Thyroid gland (tissue), 4 donors: ENCODE data around the gene RNF167. TPM values are rescaled to one million over a fixed set of nuclear protein-coding genes. Genes with fewer than 3 reads are reported as not detected.
A peak's percentile ranks its signal among the peaks of the same experiment; 100 is the strongest.

Experiments used
- DNase-seq, 2 donors: peaks; one replicate each; pipeline ENCODE4 v3.0.0-alpha.2; 2019
- H3K27ac ChIP-seq, 3 donors: fragments of 200-600 bp; sonication (generic); 1 replicate in 2 of 3; 2 replicates in 1 of 3; pipeline ENCODE4 v1.5.1; 2016 to 2019; ENCODE audit warnings: mild to moderate bottlenecking in 1 of 3, moderate library complexity in 1 of 3
- H3K27me3 ChIP-seq: fragments of 200-600 bp; sonication (generic); one replicate; pipeline ENCODE4 v1.5.1; 2019
- H3K36me3 ChIP-seq, 2 donors: fragments of 200-600 bp; sonication (generic); one replicate each; pipeline ENCODE4 v1.5.1; 2016 to 2019
- H3K4me1 ChIP-seq, 2 donors: fragments of 200-600 bp; sonication (generic); one replicate each; pipeline ENCODE4 v1.5.1; 2017 to 2019
- H3K4me3 ChIP-seq, 3 donors: fragments of 200-600 bp; sonication (generic); replicated peaks in 1 of 3; 1 replicate in 2 of 3; 2 replicates in 1 of 3; pipeline ENCODE4 v1.5.1; 2016; ENCODE audit warnings: mild to moderate bottlenecking in 1 of 3
- H3K9me3 ChIP-seq: fragments of 200-600 bp; sonication (generic); one replicate; pipeline ENCODE4 v1.5.1; 2017
- CTCF ChIP-seq, 6 experiments: fragments of 200-600 bp in 3 of 6; fragments of 450-650 bp in 3 of 6; sonication (generic) in 3 of 6; IDR thresholded peaks; one replicate each; pipeline ENCODE4 v1.5.1; 2016 to 2019; ENCODE audit warnings: antibody characterized with exemption in 6 of 6, mild to moderate bottlenecking in 2 of 6, inconsistent platforms in 1 of 6, moderate library complexity in 1 of 6
- POLR2A ChIP-seq, 2 donors: fragments of 450-650 bp; IDR thresholded peaks; one replicate each; pipeline ENCODE4 v1.6.1; 2017; ENCODE audit warnings: antibody characterized with exemption in 2 of 2, mild to moderate bottlenecking in 2 of 2, moderate library complexity in 1 of 2
- WGBS, 2 donors: methylation state at CpG; one replicate each; pipeline ENCODE4 v1.1.5; 2017; 5-methylcytosine and 5-hydroxymethylcytosine counted together
- intact Hi-C: fragments of 100-400 bp; cut with DNase I; formaldehyde crosslinking; loops from one replicate; pipeline ENCODE4 v1.15.1; 2023
- total RNA-seq, 4 donors: library from RNA; depleted of rRNA; stranded (reverse); fragments of >200 nt; gene quantifications; one replicate each; pipeline ENCODE4 v1.2.3, GENCODE V29; 2016

RNF167 gene
- total RNA-seq, 4 donors from 2014 or later, result 47.1 to 77.0 (median 67.2) TPM

DNA sequence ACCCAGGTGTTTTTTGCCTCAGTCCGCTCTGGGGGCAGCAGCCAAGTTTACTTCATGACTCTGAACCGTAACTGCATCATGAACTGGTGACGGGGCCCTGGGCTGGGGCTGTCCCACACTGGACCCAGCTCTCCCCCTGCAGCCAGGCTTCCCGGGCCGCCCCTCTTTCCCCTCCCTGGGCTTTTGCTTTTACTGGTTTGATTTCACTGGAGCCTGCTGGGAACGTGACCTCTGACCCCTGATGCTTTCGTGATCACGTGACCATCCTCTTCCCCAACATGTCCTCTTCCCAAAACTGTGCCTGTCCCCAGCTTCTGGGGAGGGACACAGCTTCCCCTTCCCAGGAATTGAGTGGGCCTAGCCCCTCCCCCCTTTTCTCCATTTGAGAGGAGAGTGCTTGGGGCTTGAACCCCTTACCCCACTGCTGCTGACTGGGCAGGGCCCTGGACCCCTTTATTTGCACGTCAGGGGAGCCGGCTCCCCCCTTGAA, 42.8 kb upstream of the RNF167 start:
- peaks cover 37 to 41% of the 10 kb centered on the region in 2 donors for H3K36me3 ChIP-seq
- H3K27ac ChIP-seq, result no peak overlapping the region
- no peak overlapping the region for H3K4me3 ChIP-seq
- peaks cover 8% of the 10 kb centered on the region for H3K27me3 ChIP-seq
- intact Hi-C loops, result no loop called here
- DNase-seq, result no peak
- H3K9me3 ChIP-seq, result no peaks in the 10 kb centered on the region
- 88 to 93% methylated on average over 10 of the region's 10 CpGs for WGBS, 2 donors
- TF ChIP-seq CTCF (IDR thresholded peaks at IDR 0.05) (no peak), POLR2A (IDR thresholded peaks at IDR 0.05) (no peak)
- peaks cover 5 to 23% of the 10 kb centered on the region in 2 donors for H3K4me1 ChIP-seq

DNA sequence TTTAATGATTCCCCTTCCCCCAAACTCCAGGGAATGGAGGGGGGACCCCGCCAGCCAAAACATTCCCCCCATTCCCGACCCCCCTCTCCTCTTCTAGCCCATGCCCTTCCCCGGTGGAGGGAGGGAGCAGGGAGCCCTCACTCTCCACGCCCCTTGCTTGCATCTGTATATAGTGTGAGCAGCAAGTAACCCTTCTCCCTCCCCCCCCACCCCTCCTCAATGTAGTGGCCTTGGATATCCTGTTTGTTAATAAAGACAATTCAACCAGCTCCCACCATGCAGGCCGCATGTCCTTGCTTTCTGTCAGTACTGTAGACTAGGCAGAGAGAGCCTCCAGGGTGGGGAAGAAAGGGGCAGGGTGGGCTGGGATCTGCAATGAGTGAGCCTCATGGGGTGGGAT, 42.3 kb upstream of the RNF167 start:
- Histone ChIP-seq H3K27ac (no peak overlapping the region), H3K9me3 (no peaks in the 10 kb centered on the region), H3K4me3 (no peak overlapping the region), H3K27me3 (peaks cover 8% of the 10 kb centered on the region), H3K4me1 (peaks cover 5 to 24% of the 10 kb centered on the region in 2 donors), H3K36me3 (peaks cover 32 to 36% of the 10 kb centered on the region in 2 donors)
- DNase-seq, result no peak
- WGBS, 2 donors, result 93 to 97% methylated on average over 5 of the region's 5 CpGs
- intact Hi-C loops, result no loop called here
- no peak for TF ChIP-seq POLR2A (IDR thresholded peaks at IDR 0.05)
- TF ChIP-seq CTCF (IDR thresholded peaks at IDR 0.05), result no peak

DNA sequence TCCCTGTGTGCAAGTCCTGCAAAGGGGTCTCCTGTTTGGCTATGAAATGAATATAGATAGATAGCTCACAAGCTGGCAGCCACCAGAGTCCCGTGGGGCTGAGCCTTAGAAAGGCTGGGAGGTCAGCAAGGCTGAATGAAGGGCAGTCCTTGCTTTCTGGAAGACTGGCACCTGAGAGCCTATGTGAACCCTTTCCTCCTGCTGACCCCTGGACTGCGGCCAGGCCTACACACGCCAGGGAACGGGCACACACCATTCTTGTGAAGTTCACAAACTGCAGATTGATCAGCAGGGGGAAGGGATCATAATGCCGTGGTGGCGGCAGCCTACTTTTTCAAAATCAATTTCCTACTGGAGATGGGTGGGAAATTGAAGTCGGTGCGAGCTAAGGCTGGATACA, 41.7 kb upstream of the RNF167 start:
- 92 to 93% methylated on average over 8 of the region's 8 CpGs for WGBS, 2 donors
- Histone ChIP-seq H3K36me3 (peaks cover 28 to 30% of the 10 kb centered on the region in 2 donors), H3K9me3 (no peaks in the 10 kb centered on the region), H3K27ac (no peak overlapping the region), H3K4me3 (no peak overlapping the region), H3K4me1 (peaks cover 8 to 29% of the 10 kb centered on the region in 2 donors), H3K27me3 (peaks cover 8% of the 10 kb centered on the region)
- TF ChIP-seq CTCF (IDR thresholded peaks at IDR 0.05) (no peak), POLR2A (IDR thresholded peaks at IDR 0.05) (no peak)
- intact Hi-C loops, result no loop called here
- no peak for DNase-seq

DNA sequence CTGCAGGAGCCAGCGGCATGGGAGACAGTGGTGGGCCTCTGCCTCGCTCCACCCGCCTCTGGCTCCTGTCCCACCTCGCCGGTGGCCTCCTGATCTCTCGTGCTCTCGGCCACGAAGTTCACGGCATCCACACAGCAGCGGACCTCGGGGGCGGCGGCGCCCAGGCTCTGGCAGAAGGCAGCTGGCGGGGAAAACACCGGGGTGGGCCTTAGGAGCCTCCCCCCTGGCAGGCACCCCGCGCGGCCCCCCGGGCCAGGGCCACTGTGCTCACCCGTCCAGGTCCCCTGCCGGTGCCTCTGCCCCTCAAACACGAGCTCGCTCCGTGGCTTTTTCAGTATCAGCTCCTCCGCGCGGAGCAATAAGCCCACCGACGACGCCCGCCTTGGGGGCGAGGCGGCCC, 41.1 kb upstream of the RNF167 start:
- no peaks in the 10 kb centered on the region for H3K9me3 ChIP-seq
- DNase-seq, result no peak
- peaks cover 12 to 30% of the 10 kb centered on the region in 2 donors for H3K4me1 ChIP-seq
- WGBS, 2 donors, result 39 to 60% methylated on average over 8 of the region's 34 CpGs
- peaks cover 8% of the 10 kb centered on the region for H3K27me3 ChIP-seq
- no peak overlapping the region for H3K27ac ChIP-seq
- peak overlapping the region; percentile 6 to 40 (median 20) for H3K4me3 ChIP-seq
- intact Hi-C loops, result no loop called here
- peaks cover 23 to 24% of the 10 kb centered on the region in 2 donors for H3K36me3 ChIP-seq
- TF ChIP-seq POLR2A (IDR thresholded peaks at IDR 0.05) (no peak), CTCF (IDR thresholded peaks at IDR 0.05) (no peak)

DNA sequence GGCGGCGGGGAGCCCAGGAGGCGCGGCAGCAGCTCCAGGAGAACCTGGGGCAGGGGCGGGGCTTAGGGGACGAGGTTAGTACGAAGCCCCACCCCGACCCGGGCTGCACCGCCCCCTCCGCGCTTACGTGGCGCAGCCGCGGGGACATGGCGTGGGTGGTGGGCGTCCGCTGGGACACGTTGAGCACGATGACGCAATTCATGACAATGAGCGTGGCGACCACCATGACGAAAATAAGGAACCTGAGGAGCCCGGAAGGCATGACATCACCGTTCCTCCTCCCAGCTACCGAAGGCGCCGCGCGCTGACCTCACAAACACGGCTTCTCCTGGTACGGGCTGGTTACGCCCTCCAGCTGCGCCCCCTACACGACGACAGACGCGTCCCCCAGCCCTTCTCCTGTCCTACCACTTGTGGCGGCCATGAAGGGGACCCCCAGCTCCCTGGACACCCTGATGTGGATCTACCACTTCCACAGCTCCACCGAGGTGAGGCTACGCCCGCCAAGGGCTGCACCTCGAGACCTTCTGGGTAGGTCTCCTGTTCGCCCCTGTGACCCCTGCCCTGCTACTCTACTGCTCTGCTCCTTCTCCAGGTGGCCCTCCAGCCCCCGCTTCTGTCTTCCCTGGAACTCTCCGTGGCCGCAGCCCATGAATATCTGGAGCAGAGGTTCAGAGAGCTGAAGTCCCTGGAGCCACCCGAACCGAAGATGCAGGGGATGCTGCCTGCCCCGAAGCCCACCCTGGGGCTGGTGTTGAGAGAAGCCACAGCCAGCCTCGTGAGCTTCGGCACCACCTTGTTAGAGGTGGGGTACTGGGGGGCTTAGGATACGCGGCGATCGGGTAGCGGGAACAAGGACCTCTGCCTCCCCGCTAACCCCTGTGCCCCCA, 40.5 kb upstream of the RNF167 start, which contains the start of gene C17orf107:
TSS of gene C17orf107 (plus strand) at position 196 of the 890 bp plus-strand sequence. CDS start at position 423, 227 bp downstream.
- no peaks in the 10 kb centered on the region for H3K9me3 ChIP-seq
- peaks cover 16 to 18% of the 10 kb centered on the region in 2 donors for H3K36me3 ChIP-seq
- peak within 1 kb of the TSS; percentile 6 to 40 (median 20) for H3K4me3 ChIP-seq
- peaks cover 12 to 30% of the 10 kb centered on the region in 2 donors for H3K4me1 ChIP-seq
- peaks cover 8% of the 10 kb centered on the region for H3K27me3 ChIP-seq
- DNase-seq, result peak; percentile 72 to 78
- intact Hi-C loops, result no loop called here
- H3K27ac ChIP-seq, result no peak within 1 kb of the TSS
- 15 to 18% methylated on average over 26 to 38 of the region's 60 CpGs for WGBS, 2 donors
- TF ChIP-seq CTCF (IDR thresholded peaks at IDR 0.05), result no peak
- no peak for TF ChIP-seq POLR2A (IDR thresholded peaks at IDR 0.05)
